ENCODE measurements around the gene URM1.

Gene URM1

GRCh38 chr9:128392302-128393144 is 21.3 kb downstream of the URM1 start:
- TF ChIP-seq CTCF (IDR thresholded peaks at IDR 0.05; ENCODE audit: borderline replicate concordance, insufficient read depth, low read depth, low read length), result no peak
- no peak overlapping the region for H3K4me3 ChIP-seq (ENCODE audit: low read depth, low read length)

- TF ChIP-seq CTCF (IDR thresholded peaks at IDR 0.05; ENCODE audit: borderline replicate concordance, insufficient read depth, low read depth, low read length), result no peak
- H3K4me3 ChIP-seq (ENCODE audit: low read depth, low read length), result no peak overlapping the region
Observed at GRCh38 chr9:128393145-128393775, 22.1 kb downstream of the URM1 start.

- H3K4me3 ChIP-seq (ENCODE audit: low read depth, low read length), result no peak overlapping the region
- TF ChIP-seq CTCF (IDR thresholded peaks at IDR 0.05; ENCODE audit: borderline replicate concordance, insufficient read depth, low read depth, low read length), result no peak
Observed at GRCh38 chr9:128393970-128394369, 22.8 kb downstream of the URM1 start.

- TF ChIP-seq CTCF (IDR thresholded peaks at IDR 0.05; ENCODE audit: borderline replicate concordance, insufficient read depth, low read depth, low read length), result no peak
Observed at GRCh38 chr9:128394379-128395168, 23.4 kb downstream of the URM1 start.

GRCh38 chr9:128396970-128397613 is 25.9 kb downstream of the URM1 start:
- no peak for TF ChIP-seq CTCF (IDR thresholded peaks at IDR 0.05; ENCODE audit: borderline replicate concordance, insufficient read depth, low read depth, low read length)
- no peak overlapping the region for H3K4me3 ChIP-seq (ENCODE audit: low read depth, low read length)

More at GRCh38 chr9:128394379-128395168, 23.4 kb downstream of the URM1 start:
- no peak overlapping the region for H3K4me3 ChIP-seq (ENCODE audit: low read depth, low read length)

GRCh38 chr9:128397831-128398230 is 26.7 kb downstream of the URM1 start:
- TF ChIP-seq CTCF (IDR thresholded peaks at IDR 0.05; ENCODE audit: borderline replicate concordance, insufficient read depth, low read depth, low read length), result no peak
- H3K4me3 ChIP-seq (ENCODE audit: low read depth, low read length), result no peak overlapping the region

All from GM12875 (cell line).